ENCODE data around the gene ZNF827. TPM values are rescaled to one million over a fixed set of nuclear protein-coding genes. Genes with fewer than 3 reads are reported as not detected.

Gene ZNF827
- total and polyA plus RNA-seq, 2 donors = 10.2 to 12.1 TPM

DNA sequence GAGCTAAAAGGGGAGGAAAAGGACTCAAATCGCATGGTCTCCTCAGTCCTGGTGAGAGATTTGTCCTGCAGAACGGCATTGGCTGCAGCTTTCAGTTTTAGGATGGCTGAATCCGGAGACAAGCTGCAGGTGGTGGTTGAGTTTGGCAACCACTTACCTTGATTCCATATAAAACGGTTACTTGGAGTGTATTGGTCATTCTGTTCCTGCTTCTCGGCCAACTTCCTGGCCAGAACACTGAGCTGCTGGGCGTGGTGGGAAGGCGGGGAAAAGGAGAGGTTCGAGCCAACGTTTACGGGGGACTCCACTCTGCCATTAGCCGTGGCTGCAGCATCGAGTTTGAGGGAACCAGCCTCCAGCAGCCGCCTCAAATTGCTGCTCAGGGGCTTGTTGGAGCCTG lies 36.1 kb downstream of the ZNF827 start:
- Histone ChIP-seq H3K36me3 (ENCODE audit: control insufficient read depth in 2 of 2, insufficient read depth in 2 of 2, low read length in 1 of 2) (peaks cover 9 to 26% of the 10 kb centered on the region in 2 donors), H3K27me3 (ENCODE audit: control insufficient read depth in 2 of 2, insufficient read depth in 1 of 2, low read length in 1 of 2) (no peaks in the 10 kb centered on the region), H3K4me1 (ENCODE audit: control insufficient read depth in 2 of 2, insufficient read depth in 2 of 2, low read length in 2 of 2) (peaks cover 0 to 4% of the 10 kb centered on the region in 2 donors), H3K4me3 (ENCODE audit: low read length in 2 of 2) (no peak overlapping the region), H3K9me3 (ENCODE audit: control insufficient read depth in 2 of 2, insufficient read depth in 1 of 2, low read length in 1 of 2) (no peaks in the 10 kb centered on the region), H3K27ac (ENCODE audit: low read depth in 1 of 2, low read length in 1 of 2) (no peak overlapping the region)
- no peak for DNase-seq (ENCODE audit: low read depth in 6 of 9, low spot score in 9 of 9)
- WGBS = 98% methylated on average over 13 of the region's 13 CpGs

DNA sequence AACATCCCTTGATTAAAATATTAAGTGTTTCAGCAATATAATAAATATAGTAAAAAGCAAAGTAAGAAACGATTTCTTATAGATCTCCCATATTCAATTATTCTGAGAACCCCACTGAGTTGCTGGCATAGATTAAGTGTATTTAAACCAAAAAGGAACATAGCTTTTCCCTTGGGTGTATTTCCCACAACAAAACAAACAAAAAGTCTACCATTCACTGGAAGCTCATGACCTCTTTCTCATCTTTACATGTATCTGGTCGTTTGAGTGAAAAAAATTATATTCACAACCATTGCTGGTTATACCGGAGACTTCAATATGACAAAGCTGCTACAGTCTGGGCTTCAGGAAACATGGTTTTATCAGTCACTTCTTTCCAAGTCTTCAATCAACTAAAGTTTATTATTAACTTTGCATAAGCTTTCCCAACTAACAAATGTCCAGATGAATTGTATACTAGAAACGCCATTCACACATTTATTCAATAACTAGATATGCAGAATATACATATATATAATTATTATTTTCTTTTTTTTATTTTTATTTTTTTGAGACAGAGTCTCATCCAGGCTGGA lies 38.6 kb downstream of the ZNF827 start:
- 81% methylated on average over 4 of the region's 4 CpGs for WGBS
- H3K4me3 ChIP-seq (ENCODE audit: low read length in 2 of 2) = no peak overlapping the region
- H3K4me1 ChIP-seq (ENCODE audit: control insufficient read depth in 2 of 2, insufficient read depth in 2 of 2, low read length in 2 of 2) = no peaks in the 10 kb centered on the region
- H3K9me3 ChIP-seq (ENCODE audit: control insufficient read depth in 2 of 2, insufficient read depth in 1 of 2, low read length in 1 of 2) = no peaks in the 10 kb centered on the region
- no peaks in the 10 kb centered on the region for H3K27me3 ChIP-seq (ENCODE audit: control insufficient read depth in 2 of 2, insufficient read depth in 1 of 2, low read length in 1 of 2)
- DNase-seq (ENCODE audit: low read depth in 6 of 9, low spot score in 9 of 9) = no peak
- H3K27ac ChIP-seq (ENCODE audit: low read depth in 1 of 2, low read length in 1 of 2) = no peak overlapping the region
- H3K36me3 ChIP-seq (ENCODE audit: control insufficient read depth in 2 of 2, insufficient read depth in 2 of 2, low read length in 1 of 2) = peaks cover 9 to 26% of the 10 kb centered on the region in 2 donors

DNA sequence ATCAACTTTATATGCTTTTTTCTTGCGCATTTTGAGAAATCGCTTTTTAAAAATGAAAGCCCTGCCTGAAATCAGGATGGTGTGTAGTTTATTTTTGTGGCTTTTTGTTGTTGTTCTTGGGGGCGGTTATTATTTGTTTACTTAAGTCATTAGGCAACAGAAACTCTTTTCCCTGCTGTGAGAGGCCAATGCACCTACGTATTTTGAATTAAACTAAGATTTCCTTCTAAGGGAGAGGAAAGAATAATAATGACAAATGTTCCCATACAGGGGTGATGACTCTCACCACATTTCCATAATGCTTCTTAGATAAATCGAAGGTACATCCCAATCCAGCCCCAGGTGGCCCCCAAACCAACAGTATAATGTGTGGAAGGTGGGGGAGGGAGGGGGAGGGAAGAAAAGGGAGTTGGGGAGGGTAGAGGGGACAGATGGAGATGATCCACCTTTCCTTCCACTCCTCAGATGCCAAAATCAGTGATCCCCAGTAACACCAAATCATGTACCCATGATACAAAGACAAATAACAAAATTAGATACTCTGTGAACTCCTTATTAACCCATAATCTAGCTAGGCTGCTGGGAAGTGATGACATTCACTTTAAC lies 39.6 kb downstream of the ZNF827 start:
- Histone ChIP-seq H3K4me1 (ENCODE audit: control insufficient read depth in 2 of 2, insufficient read depth in 2 of 2, low read length in 2 of 2) (no peaks in the 10 kb centered on the region), H3K4me3 (ENCODE audit: low read length in 2 of 2) (no peak overlapping the region), H3K27ac (ENCODE audit: low read depth in 1 of 2, low read length in 1 of 2) (no peak overlapping the region), H3K27me3 (ENCODE audit: control insufficient read depth in 2 of 2, insufficient read depth in 1 of 2, low read length in 1 of 2) (no peaks in the 10 kb centered on the region), H3K9me3 (ENCODE audit: control insufficient read depth in 2 of 2, insufficient read depth in 1 of 2, low read length in 1 of 2) (no peaks in the 10 kb centered on the region), H3K36me3 (ENCODE audit: control insufficient read depth in 2 of 2, insufficient read depth in 2 of 2, low read length in 1 of 2) (peaks cover 9 to 26% of the 10 kb centered on the region in 2 donors)
- DNase-seq (ENCODE audit: low read depth in 6 of 9, low spot score in 9 of 9) = no peak
- 97% methylated on average over 5 of the region's 5 CpGs for WGBS

- Histone ChIP-seq H3K4me1 (ENCODE audit: control insufficient read depth in 2 of 2, insufficient read depth in 2 of 2, low read length in 2 of 2) (no peaks in the 10 kb centered on the region), H3K27me3 (ENCODE audit: control insufficient read depth in 2 of 2, insufficient read depth in 1 of 2, low read length in 1 of 2) (no peaks in the 10 kb centered on the region), H3K9me3 (ENCODE audit: control insufficient read depth in 2 of 2, insufficient read depth in 1 of 2, low read length in 1 of 2) (no peaks in the 10 kb centered on the region), H3K4me3 (ENCODE audit: low read length in 2 of 2) (no peak overlapping the region), H3K27ac (ENCODE audit: low read depth in 1 of 2, low read length in 1 of 2) (no peak overlapping the region), H3K36me3 (ENCODE audit: control insufficient read depth in 2 of 2, insufficient read depth in 2 of 2, low read length in 1 of 2) (peaks cover 9 to 26% of the 10 kb centered on the region in 2 donors)
- no peak for DNase-seq (ENCODE audit: low read depth in 6 of 9, low spot score in 9 of 9)
- 93% methylated on average over 7 of the region's 7 CpGs for WGBS
These were observed 40.2 kb downstream of the ZNF827 start for GRCh38 chr4:145898466-145898865.

- H3K27ac ChIP-seq (ENCODE audit: low read depth in 1 of 2, low read length in 1 of 2) = no peak overlapping the region
- no peaks in the 10 kb centered on the region for H3K9me3 ChIP-seq (ENCODE audit: control insufficient read depth in 2 of 2, insufficient read depth in 1 of 2, low read length in 1 of 2)
- no peak overlapping the region for H3K4me3 ChIP-seq (ENCODE audit: low read length in 2 of 2)
- no peak for DNase-seq (ENCODE audit: low read depth in 6 of 9, low spot score in 9 of 9)
- no peaks in the 10 kb centered on the region for H3K27me3 ChIP-seq (ENCODE audit: control insufficient read depth in 2 of 2, insufficient read depth in 1 of 2, low read length in 1 of 2)
- peaks cover 6 to 15% of the 10 kb centered on the region in 2 donors for H3K36me3 ChIP-seq (ENCODE audit: control insufficient read depth in 2 of 2, insufficient read depth in 2 of 2, low read length in 1 of 2)
- WGBS = over 99% methylated on average over 3 of the region's 3 CpGs
- H3K4me1 ChIP-seq (ENCODE audit: control insufficient read depth in 2 of 2, insufficient read depth in 2 of 2, low read length in 2 of 2) = no peaks in the 10 kb centered on the region
These were observed 43.6 kb downstream of the ZNF827 start for GRCh38 chr4:145895056-145895455.

GRCh38 chr4:145891958-145892357 lies 46.7 kb downstream of the ZNF827 start:
- DNase-seq (ENCODE audit: low read depth in 6 of 9, low spot score in 9 of 9) = no peak
- H3K36me3 ChIP-seq (ENCODE audit: control insufficient read depth in 2 of 2, insufficient read depth in 2 of 2, low read length in 1 of 2) = peaks cover 6 to 22% of the 10 kb centered on the region in 2 donors
- H3K27me3 ChIP-seq (ENCODE audit: control insufficient read depth in 2 of 2, insufficient read depth in 1 of 2, low read length in 1 of 2) = no peaks in the 10 kb centered on the region
- no peaks in the 10 kb centered on the region for H3K4me1 ChIP-seq (ENCODE audit: control insufficient read depth in 2 of 2, insufficient read depth in 2 of 2, low read length in 2 of 2)
- no peak overlapping the region for H3K4me3 ChIP-seq (ENCODE audit: low read length in 2 of 2)
- 98% methylated on average over 11 of the region's 11 CpGs for WGBS
- no peak overlapping the region for H3K27ac ChIP-seq (ENCODE audit: low read depth in 1 of 2, low read length in 1 of 2)
- H3K9me3 ChIP-seq (ENCODE audit: control insufficient read depth in 2 of 2, insufficient read depth in 1 of 2, low read length in 1 of 2) = no peaks in the 10 kb centered on the region

DNA sequence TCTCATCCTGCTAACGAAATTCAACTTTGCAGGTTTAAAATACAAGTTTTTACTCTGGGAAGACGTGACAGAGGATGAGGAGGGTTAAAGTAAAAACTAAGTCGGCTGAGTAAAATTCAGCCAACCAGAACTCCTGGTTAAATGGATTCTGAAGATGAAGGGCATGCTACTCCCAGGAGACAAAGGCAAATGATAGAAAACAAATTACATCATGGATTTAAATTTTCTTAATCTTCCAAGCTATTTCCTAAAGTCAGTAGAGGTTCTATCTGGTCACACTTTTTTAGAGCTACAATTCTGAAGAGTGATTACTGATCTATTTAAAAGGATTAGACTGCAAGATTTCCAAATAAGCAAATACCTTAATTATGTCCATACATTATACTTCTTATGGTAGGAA lies 47.9 kb downstream of the ZNF827 start:
- no peak for DNase-seq (ENCODE audit: low read depth in 6 of 9, low spot score in 9 of 9)
- H3K36me3 ChIP-seq (ENCODE audit: control insufficient read depth in 2 of 2, insufficient read depth in 2 of 2, low read length in 1 of 2) = peaks cover 10 to 32% of the 10 kb centered on the region in 2 donors
- H3K9me3 ChIP-seq (ENCODE audit: control insufficient read depth in 2 of 2, insufficient read depth in 1 of 2, low read length in 1 of 2) = no peaks in the 10 kb centered on the region
- no peak overlapping the region for H3K4me3 ChIP-seq (ENCODE audit: low read length in 2 of 2)
- no peaks in the 10 kb centered on the region for H3K27me3 ChIP-seq (ENCODE audit: control insufficient read depth in 2 of 2, insufficient read depth in 1 of 2, low read length in 1 of 2)
- no peaks in the 10 kb centered on the region for H3K4me1 ChIP-seq (ENCODE audit: control insufficient read depth in 2 of 2, insufficient read depth in 2 of 2, low read length in 2 of 2)
- WGBS = 95% methylated on average over 3 of the region's 3 CpGs
- H3K27ac ChIP-seq (ENCODE audit: low read depth in 1 of 2, low read length in 1 of 2) = no peak overlapping the region

GRCh38 chr4:145888393-145888792 lies 50.2 kb downstream of the ZNF827 start:
- Histone ChIP-seq H3K4me1 (ENCODE audit: control insufficient read depth in 2 of 2, insufficient read depth in 2 of 2, low read length in 2 of 2) (peaks cover 0 to 4% of the 10 kb centered on the region in 2 donors), H3K27me3 (ENCODE audit: control insufficient read depth in 2 of 2, insufficient read depth in 1 of 2, low read length in 1 of 2) (no peaks in the 10 kb centered on the region), H3K4me3 (ENCODE audit: low read length in 2 of 2) (no peak overlapping the region), H3K27ac (ENCODE audit: low read depth in 1 of 2, low read length in 1 of 2) (no peak overlapping the region), H3K9me3 (ENCODE audit: control insufficient read depth in 2 of 2, insufficient read depth in 1 of 2, low read length in 1 of 2) (no peaks in the 10 kb centered on the region), H3K36me3 (ENCODE audit: control insufficient read depth in 2 of 2, insufficient read depth in 2 of 2, low read length in 1 of 2) (peaks cover 19 to 51% of the 10 kb centered on the region in 2 donors)
- 100% methylated on average over 2 of the region's 2 CpGs for WGBS
- DNase-seq (ENCODE audit: low read depth in 6 of 9, low spot score in 9 of 9) = no peak

GRCh38 chr4:145887241-145887991 lies 51.2 kb downstream of the ZNF827 start:
- Histone ChIP-seq H3K27ac (ENCODE audit: low read depth in 1 of 2, low read length in 1 of 2) (no peak overlapping the region), H3K4me3 (ENCODE audit: low read length in 2 of 2) (no peak overlapping the region), H3K4me1 (ENCODE audit: control insufficient read depth in 2 of 2, insufficient read depth in 2 of 2, low read length in 2 of 2) (peaks cover 4 to 13% of the 10 kb centered on the region in 2 donors), H3K9me3 (ENCODE audit: control insufficient read depth in 2 of 2, insufficient read depth in 1 of 2, low read length in 1 of 2) (no peaks in the 10 kb centered on the region), H3K36me3 (ENCODE audit: control insufficient read depth in 2 of 2, insufficient read depth in 2 of 2, low read length in 1 of 2) (peaks cover 21 to 57% of the 10 kb centered on the region in 2 donors), H3K27me3 (ENCODE audit: control insufficient read depth in 2 of 2, insufficient read depth in 1 of 2, low read length in 1 of 2) (no peaks in the 10 kb centered on the region)
- no peak for DNase-seq (ENCODE audit: low read depth in 6 of 9, low spot score in 9 of 9)
- WGBS = 83% methylated on average over 11 of the region's 11 CpGs
